IPS-NIHi11 (cell line): ENCODE results near the gene PCP2.

Experiments used
- DNase-seq: peaks from one replicate; pipeline ENCODE4 v3.0.0; 2012; ENCODE audit warnings: mixed read lengths, low spot score

PCP2 gene

DNA sequence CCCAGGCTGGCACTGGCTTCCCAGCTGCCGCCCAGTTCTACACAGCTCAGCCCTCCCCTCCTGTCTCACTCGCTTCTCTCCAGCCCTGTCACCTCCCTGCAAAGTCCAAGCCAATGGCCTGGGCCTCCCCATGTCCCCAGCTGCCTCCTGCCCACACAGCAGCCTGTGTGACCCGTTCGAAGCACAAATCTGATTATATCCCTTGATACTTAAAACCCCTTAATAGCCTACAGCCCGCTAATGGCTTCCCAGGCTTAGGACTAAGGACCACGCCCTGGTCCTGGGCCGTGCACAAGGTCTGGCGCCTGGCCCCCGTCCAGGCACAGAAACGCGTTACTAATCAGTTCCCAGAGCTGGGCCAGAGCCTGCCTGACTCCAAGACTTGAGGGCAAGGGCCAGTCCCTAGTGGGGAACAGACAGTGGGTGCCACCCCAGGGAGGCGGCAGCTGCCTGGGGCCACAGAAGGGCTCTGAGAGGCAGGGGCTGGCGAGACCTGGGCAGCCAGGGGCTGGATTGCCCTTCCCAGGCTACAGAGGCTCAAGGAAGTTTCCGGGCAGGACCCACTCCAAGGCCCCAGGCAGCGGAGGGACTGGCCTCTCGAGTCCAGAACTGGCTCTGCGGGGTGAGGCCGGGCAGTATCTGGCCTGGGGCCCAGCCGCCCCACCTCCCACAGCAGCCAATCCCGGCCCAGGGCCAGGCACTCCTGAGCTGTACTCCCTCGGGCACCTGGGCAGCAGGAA lies 14.6 kb downstream of the PCP2 start:
- peak; percentile 70 for DNase-seq

DNA sequence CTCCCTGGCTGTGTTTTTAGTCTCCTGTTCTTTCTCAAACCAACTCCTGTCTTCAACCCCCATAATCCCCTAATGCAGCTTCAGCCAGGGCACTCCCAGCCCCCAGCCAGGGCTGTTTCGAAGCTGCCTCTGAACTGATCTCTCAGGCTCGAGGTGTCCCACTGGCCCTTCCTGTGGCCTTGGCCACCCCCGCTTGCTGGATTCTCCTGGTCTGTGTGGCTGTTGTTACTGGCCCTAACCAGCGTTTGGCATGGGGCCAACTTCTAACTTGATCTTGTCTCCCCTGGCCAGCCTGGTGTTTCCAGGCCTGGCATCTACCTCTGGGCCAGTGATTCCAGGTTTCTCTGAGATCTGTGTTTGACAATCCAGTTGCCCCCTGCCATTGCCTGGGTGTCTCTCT lies 15.2 kb downstream of the PCP2 start:
- DNase-seq = no peak

DNA sequence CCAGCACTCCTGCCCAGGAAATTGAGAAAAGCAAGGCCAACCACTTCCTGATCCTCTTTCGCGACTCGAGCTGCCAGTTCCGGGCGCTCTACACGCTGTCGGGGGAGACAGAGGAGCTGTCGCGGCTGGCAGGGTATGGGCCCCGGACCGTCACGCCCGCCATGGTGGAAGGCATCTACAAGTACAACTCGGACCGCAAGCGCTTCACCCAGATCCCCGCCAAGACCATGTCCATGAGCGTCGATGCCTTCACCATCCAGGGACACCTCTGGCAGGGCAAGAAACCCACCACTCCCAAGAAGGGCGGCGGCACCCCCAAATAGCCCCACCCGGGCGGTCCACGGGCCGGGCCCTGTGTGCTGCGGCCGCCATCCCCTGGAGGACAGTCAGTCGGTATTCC lies 15.8 kb downstream of the PCP2 start:
- DNase-seq = no peak

DNA sequence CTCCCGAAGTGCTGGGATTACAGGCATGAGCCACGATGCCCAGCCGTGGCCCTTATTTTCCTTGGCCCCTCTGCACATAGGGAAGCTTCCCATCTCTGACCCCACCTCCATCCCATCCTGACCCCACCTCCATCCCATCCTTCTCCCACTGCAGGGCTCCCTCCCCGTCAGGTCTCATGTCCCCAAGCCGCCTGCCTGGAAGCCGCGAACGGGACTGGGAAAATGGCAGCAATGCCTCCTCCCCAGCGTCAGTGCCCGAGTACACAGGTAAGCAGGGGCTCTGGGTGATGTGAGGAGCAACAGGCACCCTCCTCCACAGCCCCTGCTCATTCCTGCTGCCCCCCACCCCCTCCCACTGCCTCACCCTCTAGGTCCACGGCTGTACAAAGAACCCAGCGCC lies 16.3 kb downstream of the PCP2 start:
- no peak for DNase-seq

DNA sequence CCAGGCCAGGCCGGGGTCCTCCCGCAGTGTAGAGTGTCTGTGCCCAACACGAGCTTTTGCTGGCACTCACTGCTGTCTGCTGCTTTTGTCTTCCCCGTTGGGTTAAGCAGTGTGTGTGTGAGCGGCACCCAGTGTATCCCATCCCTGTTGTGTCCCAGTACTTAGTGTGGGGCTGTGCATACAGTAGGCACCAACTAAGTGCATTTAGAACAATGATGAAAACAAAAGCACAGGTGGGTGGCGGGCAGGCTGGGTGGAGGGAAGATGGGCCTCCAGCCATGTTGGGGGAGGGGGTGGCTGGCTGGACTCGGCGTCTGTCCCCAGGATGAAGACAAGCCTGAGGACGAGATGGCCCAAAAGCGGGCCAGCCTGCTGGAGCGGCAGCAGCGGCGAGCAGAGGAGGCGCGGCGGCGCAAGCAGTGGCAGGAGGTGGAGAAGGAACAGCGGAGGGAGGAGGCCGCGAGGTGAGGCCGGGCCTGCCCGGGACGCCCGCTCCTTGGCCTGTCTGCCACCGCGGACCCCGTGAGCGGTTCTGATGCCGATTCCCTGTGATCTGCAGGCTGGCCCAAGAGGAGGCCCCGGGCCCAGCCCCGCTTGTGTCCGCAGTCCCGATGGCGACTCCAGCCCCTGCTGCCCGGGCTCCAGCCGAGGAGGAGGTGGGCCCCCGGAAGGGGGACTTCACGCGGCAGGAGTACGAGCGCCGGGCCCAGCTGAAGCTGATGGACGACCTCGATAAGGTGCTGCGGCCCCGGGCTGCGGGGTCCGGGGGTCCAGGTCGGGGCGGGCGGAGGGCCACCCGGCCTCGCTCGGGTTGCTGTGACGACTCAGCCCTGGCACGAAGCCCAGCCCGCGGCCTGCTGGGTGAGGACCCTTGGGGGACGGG lies 18.4 kb downstream of the PCP2 start:
- no peak for DNase-seq

DNA sequence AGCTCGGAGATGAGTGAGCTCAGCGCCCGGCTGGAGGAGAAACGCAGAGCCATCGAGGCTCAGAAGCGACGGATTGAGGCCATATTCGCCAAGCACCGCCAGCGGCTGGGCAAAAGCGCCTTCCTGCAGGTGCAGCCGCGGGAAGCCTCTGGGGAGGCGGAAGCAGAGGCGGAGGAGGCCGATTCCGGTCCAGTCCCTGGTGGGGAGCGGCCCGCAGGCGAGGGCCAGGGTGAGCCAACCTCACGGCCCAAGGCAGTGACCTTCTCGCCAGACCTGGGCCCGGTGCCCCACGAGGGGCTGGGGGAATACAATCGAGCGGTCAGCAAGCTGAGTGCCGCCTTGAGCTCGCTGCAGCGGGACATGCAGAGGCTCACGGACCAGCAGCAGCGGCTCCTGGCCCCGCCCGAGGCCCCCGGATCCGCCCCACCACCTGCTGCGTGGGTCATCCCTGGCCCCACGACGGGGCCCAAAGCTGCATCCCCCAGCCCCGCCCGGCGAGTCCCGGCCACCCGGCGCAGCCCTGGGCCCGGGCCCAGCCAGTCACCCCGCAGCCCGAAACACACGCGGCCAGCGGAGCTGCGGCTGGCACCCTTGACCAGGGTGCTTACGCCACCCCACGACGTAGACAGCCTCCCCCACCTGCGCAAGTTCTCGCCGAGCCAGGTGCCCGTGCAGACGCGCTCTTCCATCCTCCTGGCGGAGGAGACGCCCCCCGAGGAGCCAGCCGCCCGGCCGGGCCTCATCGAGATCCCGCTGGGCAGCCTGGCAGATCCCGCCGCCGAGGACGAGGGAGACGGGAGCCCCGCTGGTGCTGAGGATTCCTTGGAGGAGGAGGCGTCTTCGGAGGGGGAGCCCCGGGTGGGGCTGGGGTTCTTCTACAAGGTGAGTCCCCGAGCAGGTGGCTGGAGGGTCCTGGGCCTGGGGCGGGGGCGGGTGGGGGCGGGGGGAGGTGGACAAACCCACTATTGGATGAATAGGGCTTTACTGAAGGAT lies 20.9 kb downstream of the PCP2 start:
- DNase-seq = no peak

DNA sequence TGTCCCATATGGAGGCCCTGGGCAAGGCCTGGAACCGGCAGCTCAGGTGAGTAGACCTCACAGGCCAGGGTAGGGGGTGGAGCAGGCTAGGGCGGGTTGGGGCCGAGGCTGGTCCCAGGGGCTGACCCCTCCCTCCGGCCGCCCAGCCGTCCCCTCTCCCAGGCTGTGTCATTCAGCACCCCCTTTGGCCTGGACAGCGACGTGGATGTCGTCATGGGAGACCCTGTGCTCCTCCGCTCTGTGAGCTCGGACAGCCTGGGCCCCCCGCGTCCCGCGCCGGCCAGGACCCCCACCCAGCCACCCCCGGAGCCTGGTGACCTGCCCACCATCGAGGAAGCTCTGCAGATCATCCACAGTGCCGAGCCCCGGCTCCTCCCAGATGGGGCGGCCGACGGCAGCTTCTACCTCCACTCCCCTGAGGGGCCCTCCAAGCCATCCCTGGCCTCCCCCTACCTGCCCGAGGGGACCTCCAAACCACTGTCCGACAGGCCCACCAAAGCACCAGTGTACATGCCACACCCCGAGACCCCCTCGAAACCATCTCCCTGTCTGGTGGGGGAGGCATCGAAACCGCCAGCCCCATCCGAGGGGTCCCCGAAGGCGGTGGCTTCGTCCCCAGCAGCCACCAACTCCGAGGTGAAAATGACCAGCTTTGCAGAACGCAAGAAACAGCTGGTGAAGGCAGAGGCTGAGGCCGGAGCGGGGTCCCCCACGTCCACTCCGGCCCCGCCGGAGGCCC lies 21.8 kb downstream of the PCP2 start:
- no peak for DNase-seq

DNA sequence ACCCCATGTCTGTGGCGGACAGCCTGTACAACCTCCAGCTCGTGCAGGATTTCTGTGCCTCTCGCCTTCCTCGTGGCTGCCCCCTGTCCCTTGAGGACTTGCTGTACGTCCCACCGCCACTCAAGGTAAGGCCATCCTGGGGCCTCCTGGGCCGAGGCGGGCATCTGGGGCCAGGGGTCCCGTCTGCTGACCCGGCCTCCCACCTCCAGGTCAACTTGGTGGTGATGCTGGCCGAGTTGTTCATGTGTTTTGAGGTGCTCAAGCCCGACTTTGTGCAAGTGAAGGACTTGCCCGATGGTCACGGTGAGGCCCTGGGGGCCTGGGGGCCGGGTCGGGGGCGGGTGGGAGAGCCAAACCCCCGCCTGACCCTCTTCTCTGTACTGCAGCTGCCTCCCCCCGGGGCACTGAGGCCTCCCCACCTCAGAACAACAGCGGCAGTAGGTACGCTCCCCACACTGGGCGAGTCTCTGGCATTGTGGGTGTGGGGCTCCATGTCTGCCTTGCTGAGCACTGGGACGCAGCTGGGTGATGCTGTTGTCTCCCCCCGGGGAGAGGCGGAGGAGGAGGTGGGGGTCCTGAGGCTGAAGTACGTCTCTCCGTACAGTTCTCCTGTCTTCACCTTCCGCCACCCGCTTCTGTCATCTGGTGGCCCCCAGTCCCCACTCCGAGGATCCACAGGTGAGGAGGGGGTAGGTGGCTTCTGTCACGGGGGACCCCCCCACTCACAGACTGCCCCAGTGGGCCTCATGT lies 22.9 kb downstream of the PCP2 start:
- no peak for DNase-seq

DNA sequence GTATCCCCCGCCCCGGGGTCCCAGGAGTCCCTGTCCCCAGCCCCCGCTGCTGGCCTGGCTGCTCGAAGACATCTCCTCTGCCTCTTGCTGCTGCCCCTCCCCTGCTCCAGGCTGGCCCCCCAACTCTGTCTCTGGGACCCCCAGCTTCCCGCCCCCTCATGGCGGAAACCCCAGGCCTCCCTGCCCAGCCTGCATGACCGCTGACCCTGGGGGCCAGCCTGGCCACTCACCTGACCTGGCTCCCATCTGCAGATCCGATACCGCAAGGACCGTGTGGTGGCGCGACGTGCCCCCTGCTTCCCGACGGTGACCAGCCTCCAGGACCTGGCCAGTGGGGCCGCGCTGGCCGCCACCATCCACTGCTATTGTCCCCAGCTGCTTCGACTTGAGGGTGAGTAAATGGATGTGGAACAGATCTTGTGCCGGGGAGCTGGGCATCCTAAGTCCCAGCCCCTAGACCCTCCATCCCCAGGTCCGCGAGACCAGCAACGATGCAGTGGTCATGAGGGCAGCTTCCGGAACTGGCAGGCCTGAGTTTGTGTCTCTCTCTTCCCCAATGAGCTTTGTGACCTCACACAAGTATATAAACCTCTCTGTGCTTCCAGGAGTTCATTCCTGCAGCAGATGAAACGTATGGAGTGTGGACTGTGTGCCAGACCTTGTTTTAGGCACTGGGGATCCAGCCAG lies 25.5 kb downstream of the PCP2 start:
- DNase-seq = no peak

DNA sequence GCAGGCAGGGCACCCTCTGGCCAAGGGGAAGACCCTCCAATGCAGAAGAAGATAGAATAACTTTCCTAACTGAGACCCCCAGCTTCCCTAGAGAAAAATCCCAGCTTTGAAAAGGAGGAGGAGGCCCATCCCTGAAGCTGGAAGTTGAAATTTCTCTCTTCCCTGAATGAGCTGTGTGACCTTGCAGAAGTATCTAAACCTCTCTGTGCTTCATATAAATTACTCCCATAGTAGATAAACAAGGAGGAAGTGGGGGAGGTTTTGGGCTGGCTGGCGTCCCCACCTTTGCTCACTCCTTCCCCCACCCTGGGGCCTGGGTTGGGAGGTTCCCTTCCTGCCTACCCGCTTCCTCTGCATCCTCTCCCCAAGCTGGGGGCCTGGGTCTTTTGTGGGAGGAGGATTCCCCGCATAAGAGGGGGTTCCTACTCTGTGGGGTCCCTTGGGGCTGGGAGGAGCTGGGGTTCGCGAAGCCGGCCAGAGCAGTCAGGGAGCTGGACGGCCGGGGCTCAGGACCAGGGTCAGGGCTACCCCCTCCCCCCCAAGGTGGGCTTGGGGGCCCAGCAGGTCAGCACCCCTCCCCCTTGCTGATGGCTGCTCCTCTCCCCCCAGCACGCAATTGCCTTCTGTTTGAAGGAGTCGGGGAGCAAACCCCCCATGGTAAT lies 26.2 kb downstream of the PCP2 start:
- DNase-seq = no peak

DNA sequence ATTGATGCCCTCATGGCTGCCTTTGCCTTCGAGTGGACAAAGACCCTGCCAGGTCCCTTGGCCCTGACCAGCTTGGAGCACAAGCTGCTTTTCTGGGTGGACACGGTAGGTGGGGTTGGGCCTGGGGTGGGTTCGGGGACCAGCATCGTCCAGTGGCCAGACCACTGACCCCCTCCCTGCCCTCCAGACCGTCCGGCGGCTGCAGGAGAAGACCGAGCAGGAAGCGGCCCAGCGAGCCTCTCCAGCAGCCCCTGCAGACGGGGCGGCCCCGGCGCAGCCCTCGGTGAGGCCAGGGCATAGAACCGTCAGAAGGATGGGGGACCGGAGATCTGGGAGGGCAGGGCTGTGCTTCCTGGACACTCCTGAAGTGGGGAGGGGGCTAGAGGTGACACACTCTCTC lies 27.2 kb downstream of the PCP2 start:
- DNase-seq = no peak

DNA sequence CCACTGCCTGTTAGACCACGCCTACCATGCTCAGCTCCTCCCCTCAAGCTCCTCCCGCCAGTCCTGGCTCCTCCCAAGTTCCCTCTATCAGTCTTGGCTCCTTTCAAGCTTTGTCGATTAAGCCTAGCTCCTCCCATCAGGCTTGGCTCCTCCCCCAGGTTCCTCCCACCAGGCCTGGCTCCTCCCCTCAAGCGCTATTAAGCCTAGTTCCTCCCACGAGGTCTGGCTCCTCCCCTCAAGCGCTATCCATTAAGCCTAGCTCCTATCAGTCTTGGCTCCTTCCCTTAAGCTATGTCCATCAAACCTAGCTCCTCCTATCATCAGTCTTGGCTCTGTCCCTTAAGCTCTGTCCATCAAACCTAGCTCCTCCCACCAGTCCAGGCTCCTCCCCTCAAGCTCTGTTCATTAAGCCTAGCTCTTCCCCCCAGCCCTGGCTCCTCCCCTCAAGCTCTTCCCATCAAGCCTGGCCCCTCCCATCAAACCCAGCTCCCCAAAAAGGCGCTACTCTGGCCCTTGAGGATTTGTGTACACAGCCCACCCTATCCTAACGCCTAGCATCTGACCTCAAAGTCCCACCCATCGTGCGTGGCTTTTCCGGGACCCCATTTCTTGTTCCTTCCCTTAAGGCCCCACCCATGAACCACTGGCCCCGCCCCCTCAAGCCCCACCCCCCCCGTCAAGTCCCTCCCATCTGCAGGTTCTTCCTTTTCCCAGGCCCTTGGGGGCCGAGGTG lies 27.9 kb downstream of the PCP2 start:
- peak; percentile 83 for DNase-seq

DNA sequence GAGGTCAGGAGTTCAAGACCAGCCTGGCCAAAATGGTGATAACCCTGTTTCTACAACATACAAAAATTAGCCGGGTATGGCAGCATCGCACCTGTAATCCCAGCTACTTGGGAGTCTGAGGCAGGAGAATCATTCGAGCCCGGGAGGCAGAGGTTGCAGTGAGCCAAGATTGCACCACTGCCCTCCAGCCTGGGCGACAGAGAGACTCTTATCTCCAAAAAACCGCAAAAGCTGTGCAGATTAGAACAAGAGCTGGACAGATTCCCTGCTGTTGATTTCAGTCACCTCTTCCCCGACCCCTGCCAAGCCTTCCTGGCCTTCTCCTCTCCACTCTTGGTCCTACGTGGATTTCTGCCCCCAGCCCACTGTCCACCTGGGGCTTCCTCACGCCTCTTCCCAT lies 29.6 kb downstream of the PCP2 start:
- DNase-seq = no peak

DNA sequence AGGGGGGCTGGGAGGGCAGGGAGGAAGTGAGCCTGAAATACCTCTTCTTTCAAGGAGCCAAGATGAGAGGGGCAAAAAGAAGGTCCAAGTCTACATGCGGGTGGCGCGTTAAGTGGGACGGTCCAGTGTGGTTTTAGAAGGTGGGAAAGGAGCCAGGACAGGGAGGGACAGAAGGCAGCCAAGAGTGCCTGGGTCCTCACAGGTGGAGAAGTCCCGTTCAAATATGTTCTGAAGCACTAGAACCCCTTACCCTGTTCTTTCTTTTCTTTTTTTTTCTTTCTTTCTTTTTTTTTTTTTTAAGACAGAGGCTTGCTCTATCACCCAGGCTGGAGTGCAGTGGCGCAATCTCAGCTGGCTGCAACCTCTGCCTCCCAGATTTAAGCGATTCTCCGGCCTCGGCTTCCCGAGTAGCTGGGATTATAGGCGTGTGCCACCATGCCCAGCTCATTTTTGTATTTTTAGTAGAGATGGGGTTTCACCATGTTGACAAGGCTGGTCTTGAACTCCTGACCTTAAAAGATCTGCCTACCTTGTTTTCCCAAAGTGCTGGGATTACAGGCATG lies 30.5 kb downstream of the PCP2 start:
- no peak for DNase-seq

DNA sequence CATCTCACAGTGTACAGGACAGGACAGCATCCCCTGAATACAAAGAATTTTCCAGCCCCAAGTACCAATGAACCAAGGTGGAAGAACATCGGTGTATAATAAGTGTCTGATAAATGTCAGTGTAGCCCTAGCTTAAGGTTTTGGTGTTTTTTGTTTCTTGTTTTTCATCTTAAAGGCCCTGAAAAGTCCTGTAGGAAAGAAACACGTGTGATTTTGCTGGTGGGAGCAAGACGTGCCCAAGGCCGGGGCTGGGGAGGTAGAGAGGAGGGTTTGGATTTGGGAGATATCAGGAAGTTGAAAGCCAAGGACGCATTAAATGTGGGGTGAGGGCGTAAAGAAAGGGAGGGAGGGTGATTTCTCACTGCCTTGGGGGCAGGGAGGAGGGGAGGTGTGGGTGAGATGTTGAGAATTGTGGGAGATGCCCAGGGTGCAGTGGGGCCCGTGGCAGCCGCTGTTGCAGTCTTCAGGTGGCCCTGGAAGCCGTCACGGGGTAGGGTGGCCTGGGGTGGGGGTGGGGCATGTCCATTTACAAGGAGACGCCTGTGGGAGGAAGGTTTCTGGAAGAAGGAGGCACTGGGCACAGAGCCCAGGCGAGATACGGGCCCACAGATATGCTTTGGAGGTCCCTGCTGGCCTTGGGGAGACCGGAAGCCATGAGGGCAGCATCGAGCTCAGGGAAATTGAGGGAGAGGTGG lies 31.1 kb downstream of the PCP2 start:
- no peak for DNase-seq

DNA sequence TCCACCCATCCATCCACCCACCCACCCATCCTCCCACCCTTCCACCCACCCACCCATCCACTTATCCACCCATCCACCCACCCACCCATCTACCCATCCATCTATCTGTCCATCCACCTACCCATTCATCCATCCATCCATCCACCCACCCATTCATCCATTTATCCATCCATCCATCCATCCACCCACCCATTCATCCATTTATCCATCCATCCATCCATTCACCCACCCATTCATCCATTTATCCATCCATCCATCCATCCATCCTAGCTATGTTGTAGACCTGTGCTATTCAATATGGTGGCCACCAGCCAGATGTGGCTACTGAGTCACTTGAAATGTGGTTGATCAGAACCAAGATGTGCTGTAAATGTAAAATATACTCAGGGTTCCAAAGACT lies 32.8 kb downstream of the PCP2 start:
- DNase-seq = no peak

DNA sequence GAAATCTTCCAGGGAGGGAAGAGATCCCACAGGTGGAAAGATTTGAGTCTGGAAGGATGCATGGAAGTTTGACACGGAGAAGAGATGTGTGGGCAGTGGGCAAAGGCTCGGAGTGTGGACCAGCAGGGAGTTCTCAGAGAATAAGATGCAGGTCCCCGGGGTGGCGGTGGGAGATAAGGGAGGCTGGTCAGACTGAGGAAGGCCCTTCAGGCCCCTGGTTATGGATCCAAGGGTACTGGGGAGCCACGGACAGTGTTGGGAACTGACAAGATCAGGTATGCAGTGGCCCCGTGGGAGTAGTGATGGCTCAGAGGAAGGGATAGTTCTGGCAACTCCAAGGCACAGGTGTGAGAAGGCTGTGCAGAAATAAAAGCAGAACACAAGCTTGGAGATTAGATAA lies 35.3 kb downstream of the PCP2 start:
- no peak for DNase-seq

DNA sequence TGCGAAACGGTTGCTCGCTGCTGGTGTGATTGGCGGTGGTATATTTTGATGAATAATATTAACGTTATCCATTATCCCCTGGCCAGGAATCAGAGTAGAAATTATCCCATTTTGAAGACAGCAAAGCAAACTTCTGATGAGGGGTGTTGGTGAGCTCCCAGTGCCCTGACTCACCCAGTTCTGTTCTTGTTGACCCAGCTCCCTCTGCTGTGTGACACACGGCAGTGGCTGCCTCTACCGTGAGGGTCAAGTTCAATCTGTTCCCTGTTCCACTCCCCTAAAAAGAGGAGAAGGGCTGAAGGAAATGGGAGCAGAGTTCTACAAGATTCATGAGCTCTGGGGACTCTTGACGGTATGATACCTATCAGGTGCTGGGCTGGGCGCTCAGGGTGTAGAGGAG lies 35.8 kb downstream of the PCP2 start:
- DNase-seq = no peak
